HG03442 (cell line): ENCODE measurements around the gene CNTN5.
"Not testable (repeated sequence)": the region's sequence is repeated elsewhere in the genome, so short reads cannot be mapped to it uniquely, and the experiment has no call there.

Experiments used
- ATAC-seq: cut with Tn5 transposase; IDR thresholded peaks from one replicate; pipeline ENCODE4 v1.9.1; 2021; ENCODE audit warnings: mild to moderate bottlenecking, moderate library complexity; ENCODE audit not compliant: unreplicated experiment

The CNTN5 gene

GRCh38 chr11:100177651-100178050 is 1156.9 kb downstream of the CNTN5 start:
- no peak for ATAC-seq

GRCh38 chr11:100182350-100182749 is 1161.6 kb downstream of the CNTN5 start:
- ATAC-seq, result no peak

- ATAC-seq, result no peak
Observed at GRCh38 chr11:100182927-100183326, 1162.2 kb downstream of the CNTN5 start.

- ATAC-seq, result no peak
Observed at GRCh38 chr11:100185588-100185987, 1164.8 kb downstream of the CNTN5 start.

- ATAC-seq, result no peak
Observed at GRCh38 chr11:100188137-100188783, 1167.5 kb downstream of the CNTN5 start.

- ATAC-seq, result no peak
Observed at GRCh38 chr11:100190395-100190794, 1169.6 kb downstream of the CNTN5 start.

GRCh38 chr11:100192181-100192580 is 1171.4 kb downstream of the CNTN5 start:
- ATAC-seq, result no peak

- no peak for ATAC-seq
Observed at GRCh38 chr11:100203789-100204188, 1183.0 kb downstream of the CNTN5 start.

GRCh38 chr11:100205926-100206325 is 1185.2 kb downstream of the CNTN5 start:
- ATAC-seq, result no peak

GRCh38 chr11:100208207-100208606 is 1187.5 kb downstream of the CNTN5 start:
- no peak for ATAC-seq

- no peak for ATAC-seq
Observed at GRCh38 chr11:100214791-100215190, 1194.0 kb downstream of the CNTN5 start.

- ATAC-seq, result no peak
Observed at GRCh38 chr11:100220801-100221200, 1200.1 kb downstream of the CNTN5 start.

GRCh38 chr11:100221791-100222190 is 1201.0 kb downstream of the CNTN5 start:
- no peak for ATAC-seq

- no peak for ATAC-seq
Observed at GRCh38 chr11:100224541-100225034, 1203.8 kb downstream of the CNTN5 start.

GRCh38 chr11:100229086-100229485 is 1208.3 kb downstream of the CNTN5 start:
- ATAC-seq, result no peak

GRCh38 chr11:100232006-100232405 is 1211.3 kb downstream of the CNTN5 start:
- no peak for ATAC-seq

- no peak for ATAC-seq
Observed at GRCh38 chr11:100235085-100235484, 1214.3 kb downstream of the CNTN5 start.

GRCh38 chr11:100240025-100240539 is 1219.3 kb downstream of the CNTN5 start:
- ATAC-seq, result no peak

- no peak for ATAC-seq
Observed at GRCh38 chr11:100247704-100248103, 1227.0 kb downstream of the CNTN5 start.

GRCh38 chr11:100257238-100257803 is 1236.6 kb downstream of the CNTN5 start:
- ATAC-seq, result not testable (repeated sequence)

GRCh38 chr11:100269516-100269915 is 1248.8 kb downstream of the CNTN5 start:
- ATAC-seq, result no peak

GRCh38 chr11:100273066-100273815 is 1252.5 kb downstream of the CNTN5 start:
- no peak for ATAC-seq
